ENCODE results near the gene BNC2. TPM values are rescaled to one million over a fixed set of nuclear protein-coding genes. Genes with fewer than 3 reads are reported as not detected.

Gene BNC2
- total and polyA plus RNA-seq, 2 of the 13 experiments (the other 11 are each of a cell fraction or from before 2014, with no cell fraction given), result not detected

- in situ Hi-C loops (cut with HindIII; ENCODE audit: extremely low pct_ligation_motif_present, low pct_unique_long_range_greater_than_20kb), result no loop called here
- ATAC-seq, result no peak
Observed at GRCh38 chr9:16597136-16597535, 273.3 kb downstream of the BNC2 start.

More at GRCh38 chr9:16597136-16597535, 273.3 kb downstream of the BNC2 start:
- Histone ChIP-seq H3K4me3 (replicated peaks in 1 of 3; ENCODE audit: insufficient read depth in 1 of 3, low read depth in 2 of 3, low read length in 3 of 3) (no peak overlapping the region), H2AFZ (ENCODE audit: low read length) (no peak overlapping the region), H4K20me1 (ENCODE audit: insufficient read depth, low read length) (no peaks in the 10 kb centered on the region), H3K79me2 (ENCODE audit: insufficient read depth, low read length) (no peaks in the 10 kb centered on the region), H3K4me2 (ENCODE audit: low read depth, low read length) (no peak overlapping the region), H3K36me3 (replicated peaks in 1 of 2; ENCODE audit: control insufficient read depth in 1 of 2, insufficient read depth in 2 of 2, low read length in 2 of 2) (no peaks in the 10 kb centered on the region), H3K9ac (ENCODE audit: insufficient read depth, low read depth, low read length) (no peak overlapping the region), H3K4me1 (ENCODE audit: insufficient read depth, low read length) (no peaks in the 10 kb centered on the region), H3K27me3 (ENCODE audit: control insufficient read depth in 1 of 2, insufficient read depth in 2 of 2, low read length in 2 of 2) (no peaks in the 10 kb centered on the region), H3K9me3 (ENCODE audit: low read length) (no peaks in the 10 kb centered on the region), H3K27ac (ENCODE audit: extremely low read length, insufficient read depth, low read length) (no peak overlapping the region)
- FAIRE-seq (no peak), DNase-seq (ENCODE audit: low spot score) (no peak)
- intact Hi-C loops (cut with micrococcal nuclease; ENCODE audit: unreplicated experiment), result no loop called here
- TF ChIP-seq ZBTB3 (CRISPR knock-in tag; IDR thresholded peaks at IDR 0.05; ENCODE audit: borderline replicate concordance, low read depth) (no peak), ZNF556 (CRISPR knock-in tag; IDR thresholded peaks at IDR 0.05; ENCODE audit: borderline replicate concordance) (no peak), MAFG (CRISPR knock-in tag; IDR thresholded peaks at IDR 0.05) (no peak), AKNA (CRISPR knock-in tag; IDR thresholded peaks at IDR 0.05; ENCODE audit: borderline replicate concordance) (no peak), ZMYM3 (CRISPR knock-in tag; IDR thresholded peaks at IDR 0.05) (no peak), ZNF512 (CRISPR knock-in tag; IDR thresholded peaks at IDR 0.05) (no peak), CBFB (CRISPR knock-in tag; IDR thresholded peaks at IDR 0.05) (no peak), GATAD1 (CRISPR knock-in tag; IDR thresholded peaks at IDR 0.05) (no peak), MIER2 (CRISPR knock-in tag; IDR thresholded peaks at IDR 0.05) (no peak), RNF219 (CRISPR knock-in tag; IDR thresholded peaks at IDR 0.05) (no peak)
- ChIA-PET CTCF (ENCODE audit: low intra/inter-chr PET ratio, low total read pairs) (no interaction called here), POLR2A (no interaction called here)
- WGBS (ENCODE audit: low lambda C conversion rate), result 6% methylated on average over 1 of the region's 1 CpG
- BruUV-seq (replicated peaks), result no TSS peak
